TTC549 (cell line): ENCODE results near the gene TMF1.

Source experiments
- FAIRE-seq: peaks from 2 replicates; lab custom pipeline; 2012; peaks lifted over from hg19 to GRCh38; lab: Jason Lieb, UNC

Gene TMF1

GRCh38 chr3:68977486-68978167 lies 74.5 kb downstream of the TMF1 start:
- no peak for FAIRE-seq

DNA sequence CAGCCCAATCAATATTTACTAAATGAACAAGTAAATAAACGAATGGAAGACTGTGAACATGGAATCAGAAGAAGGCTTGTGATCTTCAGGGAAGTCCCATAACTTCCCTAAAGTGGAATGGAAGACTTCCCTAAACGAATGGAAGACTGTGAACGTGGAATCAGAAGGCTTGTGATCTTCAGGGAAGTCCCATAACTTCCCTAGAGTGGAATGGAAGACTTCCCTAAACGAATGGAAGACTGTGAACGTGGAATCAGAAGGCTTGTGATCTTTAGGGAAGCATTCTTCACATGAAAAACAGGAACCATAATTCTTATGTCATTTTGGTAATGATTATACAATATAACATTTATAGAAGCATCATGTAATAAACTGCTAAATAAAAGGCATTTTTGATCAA lies 77.4 kb downstream of the TMF1 start:
- no peak for FAIRE-seq

- no peak for FAIRE-seq
Measured at GRCh38 chr3:68973639-68974038, 78.5 kb downstream of the TMF1 start.

DNA sequence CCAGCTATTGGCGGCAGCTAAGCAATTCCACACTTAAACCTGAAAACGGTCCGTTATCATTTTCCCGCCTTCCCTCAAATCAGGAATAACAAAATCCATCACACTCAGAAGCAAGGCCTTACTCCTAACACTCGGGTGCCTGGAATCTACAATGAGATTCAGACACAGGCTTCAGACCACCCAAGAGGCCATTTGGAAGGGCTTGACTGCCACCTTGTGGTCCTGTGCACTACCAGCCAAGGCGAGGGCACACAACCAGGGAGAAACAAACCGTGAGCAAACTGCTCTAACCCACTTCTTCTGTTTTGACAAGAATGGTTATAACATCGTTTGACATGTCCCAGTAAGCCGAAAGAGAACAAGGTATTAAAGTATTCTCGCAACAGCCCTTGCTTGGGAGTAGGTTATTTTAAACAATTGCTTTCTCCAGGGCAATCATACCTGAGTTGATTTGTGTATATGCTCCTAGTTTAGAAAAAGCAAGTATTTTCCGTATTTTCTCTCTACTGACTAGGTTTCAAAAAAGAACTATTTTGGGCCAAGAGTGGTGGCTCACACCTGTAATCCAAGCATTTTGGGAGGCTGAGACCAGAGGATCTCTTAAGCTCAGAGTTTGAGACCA lies 79.7 kb downstream of the TMF1 start:
- FAIRE-seq: no peak
